ENCODE results near the gene AGTRAP. TPM values are rescaled to one million over a fixed set of nuclear protein-coding genes. Genes with fewer than 3 reads are reported as not detected.

AGTRAP gene
- polyA plus RNA-seq, 3 donors = 33.2 to 50.2 (median 50.0) TPM

DNA sequence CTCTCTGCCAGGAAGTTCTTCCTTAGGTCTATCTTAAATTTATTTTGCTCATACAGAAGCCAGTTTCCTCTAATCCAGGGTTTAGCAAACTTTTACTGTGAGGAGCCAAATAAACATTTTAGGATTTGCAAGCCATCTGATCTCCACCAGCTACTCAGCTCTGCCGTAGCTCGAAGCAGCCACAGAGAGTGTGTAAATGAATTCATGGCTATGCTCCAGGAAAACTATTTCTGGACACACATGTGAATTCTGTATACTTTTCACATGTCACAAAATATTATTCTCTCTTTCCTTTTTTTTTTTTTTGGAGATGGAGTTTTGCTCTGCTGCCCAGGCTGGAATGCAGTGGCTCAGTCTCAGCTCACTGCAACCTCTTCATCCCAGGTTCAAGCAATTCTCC lies 13.4 kb upstream of the AGTRAP start:
- no peak for DNase-seq (ENCODE audit: extremely low read depth in 1 of 11, low read depth in 9 of 11, low spot score in 4 of 11)

DNA sequence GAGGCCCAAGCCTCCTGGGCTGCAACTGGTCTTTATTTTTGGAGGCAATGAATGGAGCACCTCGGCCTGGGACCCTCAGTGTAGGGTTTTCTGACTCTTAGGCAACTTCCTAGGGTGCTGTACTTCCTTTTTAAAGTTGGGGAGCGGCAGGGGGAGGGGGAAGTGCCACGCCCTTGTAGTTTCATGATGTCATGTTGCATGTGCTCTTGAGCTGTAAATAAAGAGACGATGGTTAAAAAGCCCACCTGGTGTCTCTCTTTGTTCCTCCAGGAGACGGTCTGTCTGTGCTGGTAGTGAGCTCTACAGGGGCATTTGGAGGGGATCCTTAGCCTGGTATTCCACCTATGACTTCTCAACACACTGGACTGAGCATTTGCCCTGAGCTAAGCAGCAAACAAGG lies 10.3 kb upstream of the AGTRAP start:
- no peak for DNase-seq (ENCODE audit: extremely low read depth in 1 of 11, low read depth in 9 of 11, low spot score in 4 of 11)

DNA sequence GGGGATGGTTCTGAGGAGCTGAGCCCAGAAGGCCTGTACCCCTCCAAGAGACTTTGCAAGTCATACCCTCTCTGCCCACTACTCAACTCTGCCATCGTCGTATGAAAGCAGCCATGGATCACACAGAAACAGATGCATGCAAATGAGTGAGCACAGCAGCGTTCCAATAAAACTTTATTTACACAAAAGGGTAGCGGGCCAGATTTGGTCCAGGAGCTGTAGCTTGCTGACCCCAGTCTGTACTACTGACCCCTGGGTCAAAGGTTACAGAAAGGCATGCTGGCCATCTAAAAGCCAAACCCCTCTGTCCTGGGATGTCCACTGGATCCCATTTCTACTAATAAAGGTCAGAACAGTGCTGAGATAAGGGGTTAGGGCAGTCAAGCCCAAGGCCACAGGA lies 8.8 kb upstream of the AGTRAP start:
- no peak for DNase-seq (ENCODE audit: extremely low read depth in 1 of 11, low read depth in 9 of 11, low spot score in 4 of 11)

GRCh38 chr1:11728126-11728806 lies 7.7 kb upstream of the AGTRAP start:
- no peak for DNase-seq (ENCODE audit: extremely low read depth in 1 of 11, low read depth in 9 of 11, low spot score in 4 of 11)

DNA sequence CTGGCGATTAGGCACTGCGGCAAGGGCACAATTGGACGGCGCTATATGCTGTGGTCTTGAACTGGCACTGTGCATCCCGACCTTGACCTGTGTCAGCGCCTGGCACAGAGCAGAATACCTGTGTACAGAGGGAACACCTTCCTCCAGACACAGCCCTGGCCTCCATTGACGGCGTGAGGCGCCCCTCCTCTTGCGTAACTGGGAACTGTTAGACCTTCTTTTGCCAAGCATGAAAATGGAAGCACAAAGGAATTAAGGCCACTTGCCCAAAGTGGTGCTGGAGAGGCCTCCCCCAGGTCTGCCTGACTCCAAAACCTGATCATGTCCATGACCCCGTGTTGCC lies 6.8 kb upstream of the AGTRAP start:
- no peak for DNase-seq (ENCODE audit: extremely low read depth in 1 of 11, low read depth in 9 of 11, low spot score in 4 of 11)

DNA sequence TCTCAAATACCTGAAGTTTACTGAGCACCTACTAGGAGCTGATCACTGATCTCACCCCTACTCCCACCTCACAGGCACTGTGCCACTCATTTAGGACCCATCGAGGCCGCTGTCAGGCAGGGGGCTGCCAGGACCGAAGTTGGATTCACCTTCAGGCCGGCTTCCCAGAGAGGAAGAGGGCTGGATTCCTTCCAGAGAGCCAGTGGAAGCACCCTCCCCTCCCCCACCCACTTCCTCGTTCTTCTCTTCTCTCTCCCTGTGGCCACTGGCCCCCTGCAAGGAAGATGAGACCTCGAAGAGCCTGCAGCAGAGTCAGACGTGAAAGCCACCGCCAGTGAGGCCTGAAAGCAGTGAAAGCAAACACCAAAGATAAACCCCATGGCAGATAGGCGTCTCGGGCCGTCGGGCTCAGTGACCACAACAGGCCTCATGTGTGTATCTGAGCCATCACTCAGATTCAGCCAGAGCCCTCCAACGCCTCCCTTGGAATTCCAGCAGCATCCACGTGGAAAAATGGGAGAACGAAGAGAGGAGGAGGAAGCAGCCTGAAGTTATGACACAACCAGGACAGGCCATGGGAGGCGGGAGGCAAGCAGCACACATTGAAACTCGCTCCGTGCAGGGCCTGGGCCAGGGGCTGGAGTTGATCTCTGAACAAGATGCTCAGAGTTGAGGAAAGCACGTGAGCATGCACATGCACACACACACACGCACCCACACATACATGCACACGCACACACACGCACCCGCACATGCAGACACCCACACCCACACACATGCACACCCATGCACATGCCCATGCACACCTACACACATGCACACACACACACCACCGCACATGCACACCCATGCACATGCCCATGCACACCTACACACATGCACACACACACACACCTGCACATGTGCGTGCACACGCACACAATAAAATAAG lies 6.2 kb upstream of the AGTRAP start:
- peak in 2 of 11 donors; percentile 41 to 45 for DNase-seq (ENCODE audit: extremely low read depth in 1 of 11, low read depth in 9 of 11, low spot score in 4 of 11)

DNA sequence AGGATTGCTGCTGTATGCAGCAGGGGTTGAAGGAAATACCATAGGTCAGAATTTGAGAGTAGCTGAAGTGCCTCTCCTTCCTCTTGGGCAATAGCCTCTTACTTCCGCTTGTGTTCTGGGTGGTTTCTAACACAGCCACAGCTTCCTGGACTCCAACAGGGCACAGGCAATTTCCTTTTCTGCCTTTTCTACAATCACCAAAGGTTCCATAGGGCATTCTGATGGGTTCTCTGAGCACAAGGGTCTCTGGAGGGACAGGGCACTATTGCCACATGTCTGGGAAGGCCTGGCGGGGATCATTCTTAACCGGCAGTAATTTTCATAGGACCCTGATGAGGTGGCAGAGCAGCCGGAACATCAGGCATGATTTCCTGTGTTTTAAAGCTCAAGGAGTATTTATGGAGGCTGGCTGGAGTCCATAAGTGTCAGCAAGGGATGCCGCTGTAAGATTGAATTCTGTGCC lies 5.5 kb upstream of the AGTRAP start:
- no peak for DNase-seq (ENCODE audit: extremely low read depth in 1 of 11, low read depth in 9 of 11, low spot score in 4 of 11)

DNA sequence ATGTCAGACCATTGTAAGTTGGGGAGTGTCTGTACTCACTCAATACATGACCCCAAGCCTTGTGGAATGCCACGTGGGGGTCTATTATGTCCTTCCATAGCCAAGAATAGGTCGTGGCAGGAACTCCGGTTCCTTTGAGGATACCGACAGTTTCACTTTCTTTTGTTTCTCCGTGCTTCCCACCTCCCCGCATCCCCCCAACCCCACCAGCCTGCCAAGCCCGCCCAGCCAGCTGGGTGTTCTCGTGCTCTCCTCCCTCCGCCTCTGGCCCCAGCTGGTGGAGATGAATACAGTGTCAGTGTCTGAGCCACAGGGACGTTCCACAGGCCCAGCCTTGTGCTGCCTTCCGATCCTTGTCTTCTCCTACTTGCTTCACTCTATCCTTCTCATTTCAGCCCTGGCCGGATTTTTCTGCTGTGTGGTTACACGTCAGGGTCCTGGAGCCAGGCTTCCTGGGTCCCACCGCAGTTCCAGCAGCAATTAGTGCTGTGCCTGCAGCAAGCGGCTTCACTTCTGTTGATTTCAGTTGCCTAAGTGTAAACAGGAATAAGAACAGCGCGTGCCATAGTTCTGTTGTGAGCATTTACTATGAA lies 4.1 kb upstream of the AGTRAP start:
- DNase-seq (ENCODE audit: extremely low read depth in 1 of 11, low read depth in 9 of 11, low spot score in 4 of 11) = peak in 4 of 11 donors; percentile 43 to 77 (median 58)

DNA sequence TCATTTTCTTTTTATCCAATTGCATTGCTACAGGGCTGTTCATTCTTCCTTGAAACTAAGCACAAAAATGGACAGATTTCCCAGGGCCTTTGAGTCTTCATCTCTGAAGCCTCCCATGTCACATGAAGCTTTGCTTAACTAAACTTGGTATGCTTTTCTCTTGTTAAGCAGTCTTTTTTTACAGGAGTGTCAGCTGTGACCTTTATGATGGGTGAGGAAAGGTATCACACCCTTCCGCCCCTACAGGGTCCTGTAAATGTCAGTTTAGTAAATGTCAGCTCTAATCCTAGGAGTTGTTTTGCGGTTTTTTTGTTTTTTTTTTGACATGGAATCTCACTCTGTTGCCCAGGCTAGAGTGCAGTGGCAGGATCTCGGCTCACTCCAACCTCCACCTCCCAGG lies 2.6 kb upstream of the AGTRAP start:
- DNase-seq (ENCODE audit: extremely low read depth in 1 of 11, low read depth in 9 of 11, low spot score in 4 of 11) = no peak

GRCh38 chr1:11735531-11735853 lies 444 bp upstream of the AGTRAP start:
- DNase-seq (ENCODE audit: extremely low read depth in 1 of 11, low read depth in 9 of 11, low spot score in 4 of 11) = no peak

- peak in 2 of 11 donors; percentile 10 to 21 for DNase-seq (ENCODE audit: extremely low read depth in 1 of 11, low read depth in 9 of 11, low spot score in 4 of 11)
These were observed 1.1 kb downstream of the AGTRAP start for GRCh38 chr1:11736746-11737639.

GRCh38 chr1:11738096-11738495 lies 2.2 kb downstream of the AGTRAP start:
- DNase-seq (ENCODE audit: extremely low read depth in 1 of 11, low read depth in 9 of 11, low spot score in 4 of 11) = no peak

- no peak for DNase-seq (ENCODE audit: extremely low read depth in 1 of 11, low read depth in 9 of 11, low spot score in 4 of 11)
These were observed 2.8 kb downstream of the AGTRAP start for GRCh38 chr1:11738783-11739182.

DNA sequence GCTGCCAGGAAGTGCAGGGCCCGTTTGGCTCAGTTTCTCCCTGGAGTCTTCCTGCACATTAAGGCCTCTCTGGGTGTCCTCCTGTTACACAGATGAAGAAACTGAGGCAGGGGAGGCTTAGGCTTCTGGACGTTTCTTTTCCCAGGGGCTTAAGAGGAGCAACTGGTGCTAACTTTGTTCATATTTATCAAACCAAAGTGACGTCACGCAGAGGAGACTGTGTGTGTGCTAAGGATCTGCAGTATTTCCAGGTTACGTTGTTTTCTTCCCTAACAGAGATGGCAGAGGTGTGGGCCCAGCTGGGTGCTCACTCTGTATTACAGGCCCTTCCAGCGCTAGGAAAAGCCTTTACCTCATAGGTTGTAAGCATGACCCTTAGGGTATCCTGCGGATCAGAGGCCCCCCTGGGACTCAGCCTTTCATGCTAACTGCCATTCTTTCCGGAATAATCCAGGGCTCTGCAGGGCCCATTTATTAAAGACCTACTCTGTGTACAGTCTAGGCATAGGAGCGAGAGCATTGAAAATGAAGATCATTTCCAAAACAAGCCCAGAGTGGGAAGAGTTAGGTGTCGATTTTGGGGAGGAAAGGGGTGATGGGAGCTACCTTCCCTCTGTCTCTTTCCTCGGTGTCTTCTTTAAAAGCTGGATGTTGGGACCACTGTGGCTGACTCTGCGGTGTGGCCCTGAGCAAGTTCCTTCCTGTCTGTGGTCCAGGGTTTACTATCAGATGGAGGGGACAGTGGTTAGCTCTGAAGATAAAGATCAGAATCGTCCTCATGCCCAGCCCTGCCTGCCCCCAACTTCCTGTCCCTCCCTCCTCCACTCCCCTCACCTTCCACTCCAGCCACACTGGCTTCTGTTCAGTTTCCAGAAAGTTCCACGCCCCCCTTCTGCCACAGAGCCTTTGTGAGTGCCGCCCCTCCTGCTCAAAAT lies 4.6 kb downstream of the AGTRAP start:
- DNase-seq (ENCODE audit: extremely low read depth in 1 of 11, low read depth in 9 of 11, low spot score in 4 of 11) = no peak

- DNase-seq (ENCODE audit: extremely low read depth in 1 of 11, low read depth in 9 of 11, low spot score in 4 of 11) = no peak
These were observed 5.5 kb downstream of the AGTRAP start for GRCh38 chr1:11741482-11741881.

GRCh38 chr1:11741919-11742558 lies 6.1 kb downstream of the AGTRAP start:
- no peak for DNase-seq (ENCODE audit: extremely low read depth in 1 of 11, low read depth in 9 of 11, low spot score in 4 of 11)

- no peak for DNase-seq (ENCODE audit: extremely low read depth in 1 of 11, low read depth in 9 of 11, low spot score in 4 of 11)
These were observed 8.4 kb downstream of the AGTRAP start for GRCh38 chr1:11744287-11744686.

DNA sequence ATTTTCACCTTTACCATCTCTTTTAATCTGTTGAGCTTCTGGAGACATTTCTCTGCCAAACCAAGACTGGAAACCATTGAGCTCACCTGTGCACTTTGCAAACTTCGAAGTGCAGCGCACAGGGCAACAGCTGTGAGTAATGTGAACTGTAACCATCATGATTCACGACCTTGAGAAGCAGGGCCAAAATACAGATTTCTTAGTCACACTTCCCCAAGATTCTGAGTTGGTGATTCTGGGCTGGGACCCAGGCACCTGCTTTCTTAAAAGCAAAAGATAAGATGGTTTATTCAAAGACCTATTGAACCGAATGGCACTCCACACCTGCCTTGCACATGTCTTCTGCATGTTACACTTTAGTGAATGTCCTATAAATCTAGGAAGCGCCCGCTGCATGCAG lies 10.2 kb downstream of the AGTRAP start:
- DNase-seq (ENCODE audit: extremely low read depth in 1 of 11, low read depth in 9 of 11, low spot score in 4 of 11) = no peak
